Type B pancreatic cell (in vitro differentiated cells): ENCODE results near the gene CISD3. TPM values are rescaled to one million over a fixed set of nuclear protein-coding genes. Genes with fewer than 3 reads are reported as not detected.

Experiments
- DNase-seq: peaks from one replicate; pipeline ENCODE4 v3.0.0; 2021; ENCODE audit warnings: mixed read lengths; ENCODE audit not compliant: unreplicated experiment; ENCODE audit errors: extremely low spot score
- H3K27ac Mint-ChIP-seq: 2 replicates; pipeline ENCODE4 v1.8.0; 2021; ENCODE audit warnings: mild to moderate bottlenecking, mixed read lengths
- H3K27me3 Mint-ChIP-seq: 2 replicates; pipeline ENCODE4 v1.8.0; 2021; ENCODE audit warnings: mixed read lengths
- H3K36me3 Mint-ChIP-seq: 2 replicates; pipeline ENCODE4 v1.8.0; 2021; ENCODE audit warnings: mixed read lengths
- H3K4me1 Mint-ChIP-seq: one replicate; pipeline ENCODE4 v1.8.0; 2021; ENCODE audit warnings: mixed read lengths; ENCODE audit not compliant: unreplicated experiment
- H3K4me3 Mint-ChIP-seq: 2 replicates; pipeline ENCODE4 v1.8.0; 2021; ENCODE audit warnings: mild to moderate bottlenecking, mixed read lengths
- H3K9me3 Mint-ChIP-seq: 2 replicates; pipeline ENCODE4 v1.8.0; 2021; ENCODE audit warnings: mixed read lengths
- total RNA-seq: library from RNA; stranded (reverse); gene quantifications from 2 replicates; pipeline ENCODE4 v1.2.1, GENCODE V29; 2021; ENCODE audit warnings: low replicate concordance
- TF ChIP-seq, protein P1 (sequence below): fragments of 200-600 bp; sonication (generic); conservative IDR thresholded peaks from 2 replicates; pipeline ENCODE4 v1.5.0; 2021; ENCODE audit warnings: antibody characterized with exemption, mild to moderate bottlenecking

The CISD3 gene
- total RNA-seq, 1 donor from 2014 or later = 12.8 TPM

DNA sequence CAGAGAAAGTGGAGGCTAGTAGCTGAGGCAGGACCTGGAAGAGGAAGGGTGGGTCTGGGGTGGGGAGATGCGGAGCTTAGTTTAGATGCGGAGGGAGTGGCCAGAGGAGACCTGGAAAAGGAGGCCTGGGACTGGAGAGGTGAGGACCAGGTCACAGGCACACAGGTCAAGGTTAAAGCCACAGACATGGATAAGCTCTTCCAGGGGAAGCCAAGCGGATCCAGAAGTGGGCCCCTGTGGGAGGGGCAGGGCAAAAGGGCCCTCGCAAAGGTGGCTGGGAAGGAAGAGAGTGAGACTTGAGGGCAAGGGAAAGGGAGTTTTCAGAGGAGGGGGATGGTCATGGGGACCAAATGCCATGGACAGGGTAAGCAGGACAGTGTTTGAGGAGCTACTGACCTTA lies 39.0 kb upstream of the CISD3 start:
- DNase-seq = no peak
- Mint-ChIP-seq H3K36me3 (no peaks in the 10 kb centered on the region), H3K27me3 (peaks cover 5% of the 10 kb centered on the region), H3K9me3 (no peaks in the 10 kb centered on the region), H3K4me3 (no peak overlapping the region), H3K4me1 (peaks cover 19% of the 10 kb centered on the region), H3K27ac (no peak overlapping the region)
- TF ChIP-seq, protein P1, sequence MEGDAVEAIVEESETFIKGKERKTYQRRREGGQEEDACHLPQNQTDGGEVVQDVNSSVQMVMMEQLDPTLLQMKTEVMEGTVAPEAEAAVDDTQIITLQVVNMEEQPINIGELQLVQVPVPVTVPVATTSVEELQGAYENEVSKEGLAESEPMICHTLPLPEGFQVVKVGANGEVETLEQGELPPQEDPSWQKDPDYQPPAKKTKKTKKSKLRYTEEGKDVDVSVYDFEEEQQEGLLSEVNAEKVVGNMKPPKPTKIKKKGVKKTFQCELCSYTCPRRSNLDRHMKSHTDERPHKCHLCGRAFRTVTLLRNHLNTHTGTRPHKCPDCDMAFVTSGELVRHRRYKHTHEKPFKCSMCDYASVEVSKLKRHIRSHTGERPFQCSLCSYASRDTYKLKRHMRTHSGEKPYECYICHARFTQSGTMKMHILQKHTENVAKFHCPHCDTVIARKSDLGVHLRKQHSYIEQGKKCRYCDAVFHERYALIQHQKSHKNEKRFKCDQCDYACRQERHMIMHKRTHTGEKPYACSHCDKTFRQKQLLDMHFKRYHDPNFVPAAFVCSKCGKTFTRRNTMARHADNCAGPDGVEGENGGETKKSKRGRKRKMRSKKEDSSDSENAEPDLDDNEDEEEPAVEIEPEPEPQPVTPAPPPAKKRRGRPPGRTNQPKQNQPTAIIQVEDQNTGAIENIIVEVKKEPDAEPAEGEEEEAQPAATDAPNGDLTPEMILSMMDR = no peak

DNA sequence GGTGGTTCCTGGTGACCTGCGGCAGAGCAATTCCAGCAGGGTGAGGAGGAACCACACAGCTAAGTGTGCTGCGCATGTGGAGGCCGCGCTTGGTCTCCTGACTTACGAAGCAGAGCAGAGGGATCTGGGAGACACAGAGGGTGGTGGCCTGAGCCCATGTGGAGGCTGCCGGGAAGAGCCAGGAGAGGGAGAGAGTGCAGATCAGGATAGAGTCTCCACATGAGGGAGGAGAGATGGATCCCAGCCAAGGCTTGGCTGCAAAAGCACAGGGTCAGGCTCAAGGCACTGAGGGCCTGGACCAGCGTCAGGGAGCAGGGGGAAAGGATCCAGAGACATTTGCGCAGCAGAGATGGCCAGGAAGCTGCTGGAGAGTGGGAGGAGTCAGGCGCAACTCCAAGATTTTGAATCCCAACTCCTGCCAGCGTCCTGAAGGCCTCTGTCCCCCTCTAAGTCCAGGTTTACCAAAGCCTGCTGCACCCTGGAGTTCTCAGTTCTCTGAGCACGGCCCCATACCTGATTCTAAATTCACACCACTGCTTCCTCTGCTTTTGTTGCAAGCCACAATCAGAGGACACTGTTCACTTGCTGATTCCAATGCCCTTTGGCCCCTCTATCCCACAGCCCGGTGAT lies 36.3 kb upstream of the CISD3 start:
- H3K27me3 Mint-ChIP-seq = peaks cover 15% of the 10 kb centered on the region
- no peaks in the 10 kb centered on the region for H3K36me3 Mint-ChIP-seq
- peaks cover 19% of the 10 kb centered on the region for H3K4me1 Mint-ChIP-seq
- no peaks in the 10 kb centered on the region for H3K9me3 Mint-ChIP-seq
- TF ChIP-seq, protein P1 = no peak
- DNase-seq = no peak
- H3K27ac Mint-ChIP-seq = no peak overlapping the region
- H3K4me3 Mint-ChIP-seq = no peak overlapping the region

DNA sequence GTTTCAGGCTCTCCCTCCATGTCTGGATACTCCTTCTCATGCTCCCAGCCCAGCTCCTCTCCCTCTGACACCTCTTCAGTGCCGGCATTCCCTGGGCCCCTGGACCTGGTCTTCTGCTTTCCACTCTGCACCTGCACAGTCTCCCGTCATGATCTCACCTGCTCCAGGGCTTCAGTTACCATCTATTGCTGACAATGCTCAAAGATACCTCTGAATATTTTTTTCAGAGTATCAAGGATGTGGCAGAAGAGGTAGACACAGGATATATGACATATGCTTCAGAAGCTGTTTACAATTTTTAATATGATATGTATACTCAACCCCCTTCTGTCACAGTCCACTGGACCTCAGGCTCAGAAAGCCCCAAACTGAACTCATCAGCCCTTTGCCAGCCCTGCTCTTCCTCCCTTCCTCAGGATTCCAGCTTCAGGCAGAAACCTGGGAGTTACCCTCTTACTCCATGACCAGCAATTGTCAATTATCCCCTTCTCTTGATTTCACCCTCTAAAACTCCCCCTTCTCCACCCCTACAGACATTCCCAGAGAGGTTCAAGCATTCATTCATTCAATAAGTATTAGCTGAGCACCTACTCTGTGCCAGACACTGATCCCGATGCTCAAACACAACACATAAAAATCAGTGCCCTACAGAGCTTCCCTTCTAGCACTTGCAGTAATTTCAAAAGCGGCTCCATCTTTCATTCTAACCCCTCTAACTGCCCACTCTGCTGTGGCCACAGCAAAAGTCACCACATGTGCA lies 32.9 kb upstream of the CISD3 start:
- DNase-seq = no peak
- TF ChIP-seq, protein P1 = no peak
- H3K9me3 Mint-ChIP-seq = no peaks in the 10 kb centered on the region
- H3K4me1 Mint-ChIP-seq = peaks cover 16% of the 10 kb centered on the region
- peak overlapping the region; percentile 3 for H3K4me3 Mint-ChIP-seq
- peaks cover 20% of the 10 kb centered on the region for H3K27me3 Mint-ChIP-seq
- H3K27ac Mint-ChIP-seq = peak overlapping the region; percentile 30
- H3K36me3 Mint-ChIP-seq = no peaks in the 10 kb centered on the region

DNA sequence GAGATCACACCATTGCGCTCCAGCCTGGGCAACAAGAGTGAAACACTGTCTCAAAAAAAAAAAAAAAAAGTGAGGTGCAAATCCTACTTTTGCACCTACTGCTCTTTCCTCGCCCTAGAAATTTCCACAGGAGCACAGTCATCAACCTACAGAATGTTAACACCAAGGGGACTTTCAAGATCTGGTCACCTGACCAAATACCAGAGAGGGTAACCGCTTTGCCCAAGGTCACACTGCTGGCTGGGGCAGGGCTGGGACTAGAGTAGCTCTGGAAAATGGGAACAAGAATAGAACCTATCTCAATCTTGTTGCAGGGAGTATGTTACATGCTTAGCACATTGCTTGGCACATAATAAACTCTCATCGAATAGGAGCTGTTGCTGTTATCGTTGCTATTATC lies 31.4 kb upstream of the CISD3 start:
- Mint-ChIP-seq H3K36me3 (no peaks in the 10 kb centered on the region), H3K27me3 (peaks cover 24% of the 10 kb centered on the region), H3K4me1 (peaks cover 19% of the 10 kb centered on the region), H3K9me3 (no peaks in the 10 kb centered on the region), H3K27ac (peak overlapping the region; percentile 95), H3K4me3 (no peak overlapping the region)
- TF ChIP-seq, protein P1 = no peak
- DNase-seq = no peak

DNA sequence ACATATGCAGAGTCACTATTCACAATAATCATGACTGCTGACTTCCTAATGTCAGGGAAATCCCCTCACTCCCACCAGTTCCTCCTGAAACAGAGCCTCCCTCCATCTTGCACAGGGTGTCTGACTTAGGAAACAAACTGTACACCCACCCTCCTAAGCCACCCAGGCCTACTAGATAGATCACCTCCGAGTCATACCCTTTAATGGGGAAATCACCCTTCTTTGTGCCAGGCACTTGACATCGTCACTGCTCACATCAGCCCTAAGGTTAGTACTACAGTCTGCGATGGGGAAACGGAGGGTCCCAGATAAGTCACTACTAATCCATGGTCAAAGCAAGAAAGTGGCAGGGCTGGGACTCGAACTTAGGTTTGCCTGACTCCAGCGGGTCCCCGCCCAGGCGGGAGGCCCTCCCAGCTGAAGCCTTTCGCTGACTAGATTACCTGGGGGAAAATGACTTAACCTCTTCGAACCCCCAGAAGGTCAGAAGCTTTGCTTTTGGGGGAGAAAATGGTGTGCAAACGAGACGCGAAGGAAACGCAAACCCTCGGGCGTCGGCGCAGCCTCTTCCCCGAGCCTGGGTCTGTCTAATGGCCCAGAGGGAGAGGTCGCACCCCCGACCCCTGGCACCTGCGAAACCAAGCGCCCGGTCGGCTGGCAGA lies 28.5 kb upstream of the CISD3 start:
- no peak for DNase-seq

More for the DNA sequence above, 28.5 kb upstream of the CISD3 start:
- Mint-ChIP-seq H3K36me3 (no peaks in the 10 kb centered on the region), H3K27ac (peak overlapping the region; percentile 95), H3K27me3 (peaks cover 28% of the 10 kb centered on the region), H3K4me3 (peak overlapping the region; percentile 86), H3K4me1 (peaks cover 24% of the 10 kb centered on the region), H3K9me3 (no peaks in the 10 kb centered on the region)
- TF ChIP-seq, protein P1 = no peak
